ENCODE data around the gene PELI2.

Gene PELI2, protein sequence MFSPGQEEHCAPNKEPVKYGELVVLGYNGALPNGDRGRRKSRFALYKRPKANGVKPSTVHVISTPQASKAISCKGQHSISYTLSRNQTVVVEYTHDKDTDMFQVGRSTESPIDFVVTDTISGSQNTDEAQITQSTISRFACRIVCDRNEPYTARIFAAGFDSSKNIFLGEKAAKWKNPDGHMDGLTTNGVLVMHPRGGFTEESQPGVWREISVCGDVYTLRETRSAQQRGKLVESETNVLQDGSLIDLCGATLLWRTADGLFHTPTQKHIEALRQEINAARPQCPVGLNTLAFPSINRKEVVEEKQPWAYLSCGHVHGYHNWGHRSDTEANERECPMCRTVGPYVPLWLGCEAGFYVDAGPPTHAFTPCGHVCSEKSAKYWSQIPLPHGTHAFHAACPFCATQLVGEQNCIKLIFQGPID

DNA sequence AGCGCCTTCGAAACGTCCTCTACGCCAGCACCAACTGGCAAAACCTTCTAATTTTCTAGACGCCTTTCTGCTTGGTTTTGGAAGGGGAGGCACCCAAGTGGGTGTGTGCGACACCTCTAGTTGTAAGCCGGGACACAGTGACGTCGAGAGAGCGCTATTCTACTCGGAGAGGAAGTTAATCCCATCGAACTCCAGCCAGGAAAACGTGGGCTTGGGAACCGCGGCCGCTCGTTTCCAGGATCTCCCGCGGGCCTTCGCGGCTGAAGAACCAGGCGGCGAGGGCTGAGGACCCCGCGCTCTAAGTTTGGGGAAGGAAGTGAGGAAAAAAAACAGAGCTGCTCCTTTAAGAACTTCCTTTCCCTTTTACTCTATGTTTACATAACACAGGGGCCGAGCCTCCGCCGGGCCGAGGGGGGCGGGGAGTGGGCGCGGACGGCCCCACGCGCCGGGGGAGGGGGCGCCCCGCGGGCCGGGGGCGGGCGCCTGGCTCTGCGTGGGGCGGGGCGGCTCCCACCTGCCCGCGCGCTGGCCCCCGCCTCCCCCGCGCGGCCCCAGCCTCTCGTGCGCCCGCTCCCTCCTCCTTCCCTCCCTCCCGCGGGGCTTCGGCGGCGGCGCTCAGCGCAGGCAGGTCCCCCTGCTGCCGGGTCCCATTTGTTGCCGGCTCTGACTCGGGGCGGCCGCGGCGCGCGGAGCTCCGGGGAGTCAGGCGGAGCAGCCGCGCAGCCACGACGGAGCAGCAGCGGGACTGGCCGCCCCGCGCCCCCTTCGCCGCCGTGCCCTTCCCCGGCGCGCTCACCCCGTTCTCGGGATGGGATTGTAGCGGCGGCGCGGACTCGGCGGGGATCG lies at the start of gene PELI2:
TSS of gene PELI2 (plus strand) at position 647 of the 846 bp plus-strand sequence. CDS start 250 bp downstream, outside the sequence.
- DNase-seq (ENCODE audit: low read depth in 3 of 3): peak; percentile 36 to 60 (median 49)

DNA sequence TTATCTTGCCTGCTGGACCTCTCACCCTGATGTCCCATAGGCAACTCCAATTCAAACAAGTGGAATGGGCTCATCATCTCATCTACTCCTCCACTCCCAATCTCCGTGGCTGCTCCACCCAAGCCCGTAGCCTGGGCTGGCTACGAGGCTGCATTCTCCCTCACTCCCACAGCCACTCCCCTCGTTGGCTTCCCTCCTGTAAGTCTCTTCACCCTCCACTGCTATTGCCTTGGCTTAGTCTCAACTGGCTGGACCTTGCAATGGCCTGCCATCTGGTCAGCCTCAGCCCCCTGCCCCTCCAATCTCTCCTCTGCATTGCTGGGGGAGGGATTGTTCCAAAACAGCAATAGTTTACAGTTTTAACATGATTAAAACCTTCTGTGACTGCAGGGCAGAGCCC lies 44.4 kb upstream of the PELI2 start:
- DNase-seq (ENCODE audit: low read depth in 3 of 3): no peak

DNA sequence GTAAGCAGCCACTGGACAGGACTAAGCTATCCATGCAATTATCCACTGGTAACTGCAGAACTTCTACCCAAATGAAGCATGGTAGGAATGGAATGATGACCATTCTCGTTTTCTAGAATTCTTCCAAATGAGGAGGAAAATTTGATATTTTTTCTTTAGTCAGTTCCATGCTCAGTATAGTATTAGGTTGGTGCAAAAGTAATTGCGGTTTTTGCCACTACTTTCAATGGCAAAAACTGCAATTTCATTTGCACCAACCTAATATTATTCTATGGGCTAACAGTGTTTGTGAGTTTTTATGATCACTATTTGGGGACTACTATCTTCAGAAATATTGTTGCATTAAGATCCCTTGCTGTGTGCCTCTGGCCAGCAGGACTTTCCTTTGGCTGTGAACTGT lies 42.9 kb upstream of the PELI2 start:
- no peak for DNase-seq (ENCODE audit: low read depth in 3 of 3)

DNA sequence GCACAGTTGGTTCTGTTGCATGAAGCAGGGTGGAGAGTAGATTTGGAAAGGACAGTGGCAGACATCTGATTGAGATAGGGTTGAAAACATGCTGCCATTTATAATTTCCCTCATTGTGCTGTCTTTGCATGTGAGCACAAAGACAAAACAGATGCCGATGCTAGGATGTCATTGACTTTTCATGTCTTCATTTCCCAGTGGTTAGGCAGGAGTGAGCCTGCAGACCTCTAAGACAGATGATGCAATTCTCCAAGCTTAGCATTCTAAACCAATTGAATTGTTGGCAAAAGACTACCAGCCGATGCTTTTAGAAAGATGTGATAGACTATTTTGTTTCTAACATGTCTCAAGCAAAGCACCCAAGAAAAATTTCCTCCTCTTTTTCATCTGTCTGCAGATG lies 37.1 kb upstream of the PELI2 start:
- no peak for DNase-seq (ENCODE audit: low read depth in 3 of 3)

DNA sequence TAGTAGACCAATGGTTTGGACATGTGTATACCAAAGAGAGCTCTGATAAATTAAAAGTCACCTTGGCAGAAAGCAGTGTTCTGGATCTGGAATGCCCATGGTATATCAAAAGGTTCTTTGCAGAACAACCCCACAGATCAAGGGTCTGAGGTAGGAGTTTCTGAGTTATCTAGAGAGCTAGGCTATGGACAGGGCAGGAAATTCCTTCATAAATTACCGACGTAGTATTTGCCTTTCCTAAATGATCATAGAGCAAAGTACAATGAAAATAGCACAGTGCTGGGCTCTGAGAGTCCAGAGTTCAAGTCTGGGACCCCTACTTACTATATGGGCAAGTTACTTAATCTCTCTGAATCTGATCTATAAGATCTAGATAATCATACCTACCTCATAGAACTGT lies 35.3 kb upstream of the PELI2 start:
- DNase-seq (ENCODE audit: low read depth in 3 of 3): no peak

DNA sequence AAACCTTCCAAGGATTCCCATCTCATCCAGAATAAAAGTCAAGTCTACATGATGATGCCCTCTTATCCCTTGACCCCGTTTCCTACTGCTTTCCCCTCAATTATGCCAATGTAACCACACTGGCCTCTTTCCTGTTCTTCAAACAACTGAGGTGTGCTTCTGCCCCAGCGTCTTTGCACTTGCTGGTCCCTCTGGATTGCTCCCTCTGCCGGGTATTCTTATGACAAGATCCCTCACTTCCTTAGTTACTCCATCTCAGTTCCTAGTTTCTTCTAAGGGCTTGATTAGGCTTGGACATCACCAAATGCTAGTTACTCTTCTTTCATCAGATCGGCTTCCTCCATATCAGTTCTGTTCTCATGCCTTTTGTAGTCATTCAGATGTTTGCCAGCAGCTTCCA lies 32.7 kb upstream of the PELI2 start:
- DNase-seq (ENCODE audit: low read depth in 3 of 3): no peak

DNA sequence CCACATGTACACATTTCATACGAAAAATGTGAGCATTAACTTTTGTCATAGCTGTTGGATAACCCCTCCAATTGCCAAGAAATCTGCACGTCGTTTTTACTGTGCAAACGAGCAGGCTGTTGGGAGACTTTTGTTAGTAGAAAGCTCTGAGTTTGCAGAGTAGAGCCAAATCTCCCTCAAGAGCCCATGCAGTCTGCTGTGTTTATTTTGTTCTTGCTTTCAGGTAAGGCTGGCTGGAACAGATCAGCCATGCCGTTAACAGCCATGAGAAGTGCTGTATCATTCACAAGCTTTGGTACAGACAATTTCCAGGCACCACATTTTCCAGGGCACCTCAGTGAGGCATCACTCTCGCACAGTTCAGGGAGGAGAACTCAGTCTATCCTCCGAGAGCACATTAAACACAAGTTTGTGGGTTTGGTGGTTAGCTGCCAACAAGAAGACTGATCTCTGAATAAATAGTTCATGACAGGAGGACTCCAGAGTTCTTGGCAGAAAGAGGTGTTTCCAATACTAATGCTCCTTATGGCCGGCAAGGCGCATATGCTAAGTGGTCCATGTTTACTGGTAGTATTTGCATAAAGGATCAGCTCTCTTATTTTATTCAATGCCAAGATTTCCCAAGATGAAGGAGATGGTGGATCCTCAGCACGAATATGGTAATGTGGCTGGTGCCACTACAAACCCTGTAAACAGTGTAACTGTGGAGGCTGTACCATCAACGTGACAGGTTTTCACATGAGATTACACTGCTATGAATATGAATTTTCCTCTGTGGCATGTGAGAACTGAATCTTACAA lies 30.3 kb upstream of the PELI2 start:
- DNase-seq (ENCODE audit: low read depth in 3 of 3): no peak

DNA sequence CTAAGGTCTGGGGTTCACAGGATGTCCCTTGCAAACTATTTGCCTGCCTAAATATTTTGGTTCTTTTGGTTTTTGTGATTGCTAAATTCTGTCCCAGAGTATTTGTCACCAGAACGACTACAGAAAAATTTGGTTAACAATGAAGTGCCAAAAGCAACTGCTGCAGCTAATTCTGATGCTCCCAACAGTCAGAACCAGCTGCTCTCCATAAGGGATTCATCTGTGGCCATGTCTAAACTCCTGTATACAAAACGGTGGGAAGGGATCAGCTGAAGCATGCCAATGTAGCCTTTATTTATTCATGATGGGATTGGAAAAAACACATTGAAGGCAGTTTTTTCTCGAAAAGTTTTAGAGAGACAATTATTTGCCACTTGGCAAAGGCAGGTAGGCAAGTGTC lies 29.3 kb upstream of the PELI2 start:
- no peak for DNase-seq (ENCODE audit: low read depth in 3 of 3)

DNA sequence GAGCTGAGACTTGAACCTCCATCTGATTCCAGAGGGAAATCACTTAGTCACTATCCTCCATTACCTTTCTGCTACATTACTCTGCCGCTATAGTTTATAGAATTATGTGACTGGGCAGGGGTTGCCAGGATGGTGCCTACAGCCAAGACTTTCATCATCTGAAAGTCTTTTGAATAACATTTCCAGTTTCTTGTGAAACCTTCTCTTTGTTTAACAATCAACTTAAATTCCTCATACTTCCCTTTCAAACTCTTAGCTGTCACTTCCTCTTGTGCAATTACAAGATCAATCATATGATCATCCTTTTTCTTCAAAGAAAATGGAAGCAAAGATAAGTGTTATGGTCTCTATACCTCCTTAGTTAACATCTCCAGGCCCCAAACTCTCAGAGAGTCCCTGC lies 25.4 kb upstream of the PELI2 start:
- no peak for DNase-seq (ENCODE audit: low read depth in 3 of 3)

DNA sequence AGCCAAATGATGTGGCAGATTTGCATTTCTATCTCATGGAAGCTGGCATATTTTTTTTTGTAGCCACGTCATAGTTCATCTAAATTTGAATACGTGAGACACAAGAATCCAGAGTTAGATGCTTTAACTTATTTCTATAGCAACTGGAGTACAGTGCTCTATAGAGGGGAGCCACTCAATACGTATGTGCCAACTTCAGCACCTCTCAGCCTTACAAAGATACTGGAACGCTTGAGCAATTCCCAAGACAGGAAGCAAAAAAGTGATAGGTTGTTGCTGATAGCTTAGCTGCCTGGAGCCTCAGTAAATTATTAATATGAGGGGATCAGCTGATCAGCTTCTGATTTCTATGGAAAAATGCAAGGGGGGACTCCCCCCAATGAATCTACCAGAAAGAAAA lies 24.1 kb upstream of the PELI2 start:
- DNase-seq (ENCODE audit: low read depth in 3 of 3): no peak

DNA sequence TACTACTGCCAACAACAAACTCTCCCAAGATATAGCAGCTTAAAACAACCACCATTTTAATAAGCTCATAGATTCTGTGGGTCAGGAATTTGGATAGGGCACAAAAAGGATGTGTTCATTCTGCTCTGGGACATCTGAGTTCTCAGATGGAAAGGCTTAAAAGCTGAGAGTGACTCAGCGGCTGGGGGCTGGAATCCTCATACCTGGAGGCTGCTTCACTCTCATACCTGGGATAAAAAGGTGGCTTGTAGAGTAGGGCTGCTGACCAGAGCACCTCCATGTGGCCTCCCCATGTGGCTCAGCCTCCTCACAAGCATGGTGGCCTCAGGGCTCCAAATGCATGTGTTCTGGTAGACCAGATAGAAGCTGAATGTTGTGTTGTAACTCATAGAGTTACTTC lies 20.2 kb upstream of the PELI2 start:
- DNase-seq (ENCODE audit: low read depth in 3 of 3): no peak

DNA sequence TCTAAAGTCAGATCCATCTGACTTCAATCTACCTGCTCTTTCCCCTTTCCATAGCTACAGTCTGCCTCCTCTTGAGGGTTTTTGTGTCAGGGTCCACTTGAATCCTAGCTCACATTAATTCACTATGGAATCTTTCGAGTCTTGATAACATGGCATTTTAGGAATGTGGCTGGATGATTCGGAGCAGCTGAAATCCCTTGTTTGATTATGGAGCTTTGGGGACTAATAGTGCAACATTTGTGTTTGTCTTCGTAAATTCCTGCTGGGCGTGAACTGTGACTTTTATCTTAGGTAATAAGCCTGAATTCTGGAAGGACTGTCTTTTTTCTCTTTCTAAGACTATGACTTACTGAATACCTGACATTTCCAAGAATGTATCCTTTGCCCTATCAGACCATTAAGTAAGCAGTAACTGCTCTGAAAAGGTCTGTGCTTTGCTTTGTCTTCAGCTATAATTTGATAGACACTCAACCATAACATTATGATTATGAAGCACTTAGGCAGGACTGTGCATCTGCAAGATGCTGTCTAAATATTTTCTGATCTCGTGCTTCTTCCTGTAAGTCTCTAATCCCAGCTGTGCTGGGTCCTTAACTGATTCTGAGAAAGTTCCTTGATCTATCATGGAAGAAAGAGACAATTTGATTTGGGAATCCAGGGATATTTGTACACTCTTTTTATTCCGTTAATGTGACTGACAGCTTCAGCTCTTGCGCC lies 19.0 kb upstream of the PELI2 start:
- DNase-seq (ENCODE audit: low read depth in 3 of 3): no peak

DNA sequence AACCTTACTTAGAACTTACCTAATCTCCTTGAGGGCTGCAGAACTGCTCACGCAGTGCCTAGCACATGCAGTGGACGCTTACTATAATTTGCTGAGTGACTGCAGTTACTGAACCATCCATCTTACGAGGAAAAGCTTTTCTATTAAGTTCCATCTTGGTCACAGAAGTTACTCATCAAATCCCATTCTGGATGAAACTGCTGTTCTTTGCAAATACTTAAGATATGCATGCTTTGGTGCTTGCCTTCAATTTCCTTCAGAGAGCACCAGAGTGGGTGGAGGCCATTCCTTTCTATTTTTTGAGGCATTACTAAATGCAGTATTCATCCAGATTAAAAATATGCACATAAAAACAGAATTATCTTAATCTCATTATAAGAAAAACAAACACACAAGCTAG lies 17.7 kb upstream of the PELI2 start:
- DNase-seq (ENCODE audit: low read depth in 3 of 3): no peak

DNA sequence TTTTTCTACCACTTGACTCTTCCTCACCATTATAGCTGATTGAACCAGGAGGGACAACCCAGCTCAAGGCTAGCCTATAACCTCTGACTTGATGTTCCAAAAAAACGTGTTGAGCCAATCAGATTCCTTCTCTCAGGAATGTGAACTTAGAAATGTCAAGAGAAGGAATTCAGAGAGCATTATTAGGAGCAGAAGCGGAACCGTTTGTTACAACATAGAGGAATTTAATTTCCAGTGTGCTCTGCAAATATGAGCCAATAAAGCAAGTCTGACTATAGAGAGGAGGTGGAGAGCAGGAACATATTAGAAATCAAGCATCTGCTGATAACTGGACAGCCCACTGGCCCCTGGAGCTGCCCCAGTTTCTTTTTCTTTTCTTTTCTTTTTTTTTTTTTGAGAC lies 15.3 kb upstream of the PELI2 start:
- no peak for DNase-seq (ENCODE audit: low read depth in 3 of 3)

DNA sequence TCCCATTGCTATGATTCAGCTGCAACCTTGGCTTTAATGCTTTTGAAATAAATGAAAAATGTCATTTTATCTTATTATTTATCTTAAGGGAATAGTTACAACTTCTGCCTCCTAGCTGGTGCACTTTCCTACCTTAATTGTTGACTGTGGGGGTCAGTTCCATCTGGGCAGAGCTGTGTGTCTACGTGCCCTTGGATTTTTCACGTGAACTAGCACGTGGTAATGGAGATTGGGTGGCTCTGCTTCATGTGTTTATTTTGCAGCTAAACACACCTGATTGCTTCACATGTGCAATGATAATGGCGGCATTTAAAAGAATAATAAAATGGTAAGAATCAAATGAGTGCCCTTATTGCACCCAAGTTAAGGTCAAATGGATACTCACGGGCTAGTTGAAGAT lies 10.6 kb upstream of the PELI2 start:
- DNase-seq (ENCODE audit: low read depth in 3 of 3): no peak

DNA sequence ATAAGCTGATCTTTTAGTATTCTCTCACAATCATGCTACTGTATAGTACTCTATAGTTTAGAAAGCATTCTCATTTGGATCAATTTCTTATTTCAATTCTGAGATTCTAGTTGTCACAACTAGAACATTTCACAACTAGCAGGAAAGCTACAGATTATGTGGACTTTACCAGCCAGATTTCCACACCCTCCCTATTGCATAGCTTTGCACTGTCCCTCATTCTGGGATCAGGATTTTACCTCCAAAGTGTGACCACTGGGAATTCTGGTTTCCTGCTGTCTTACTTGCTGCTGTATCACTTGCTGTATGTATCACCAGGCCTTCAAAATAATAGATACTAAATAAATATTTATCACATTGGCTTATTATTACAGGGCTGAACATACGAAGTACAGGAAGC lies 10.2 kb upstream of the PELI2 start:
- DNase-seq (ENCODE audit: low read depth in 3 of 3): no peak

DNA sequence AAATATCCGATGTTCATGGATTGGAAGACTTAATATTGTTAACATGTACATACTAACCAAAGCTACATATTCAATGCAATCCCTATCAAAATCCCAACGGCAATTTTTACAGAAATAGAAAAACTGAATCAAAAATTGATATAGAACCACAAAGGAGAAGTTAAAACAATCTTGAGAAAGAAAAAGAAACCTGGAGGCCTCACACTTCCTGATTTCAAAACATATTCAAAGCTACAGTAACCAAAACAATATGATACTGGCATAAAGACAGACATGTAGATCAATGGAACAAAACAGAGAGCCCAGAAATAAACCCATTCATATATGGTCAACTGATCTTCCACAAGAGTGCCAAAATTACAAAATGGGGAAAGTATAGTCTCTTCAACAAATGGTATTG lies 5.4 kb upstream of the PELI2 start:
- no peak for DNase-seq (ENCODE audit: low read depth in 3 of 3)

DNA sequence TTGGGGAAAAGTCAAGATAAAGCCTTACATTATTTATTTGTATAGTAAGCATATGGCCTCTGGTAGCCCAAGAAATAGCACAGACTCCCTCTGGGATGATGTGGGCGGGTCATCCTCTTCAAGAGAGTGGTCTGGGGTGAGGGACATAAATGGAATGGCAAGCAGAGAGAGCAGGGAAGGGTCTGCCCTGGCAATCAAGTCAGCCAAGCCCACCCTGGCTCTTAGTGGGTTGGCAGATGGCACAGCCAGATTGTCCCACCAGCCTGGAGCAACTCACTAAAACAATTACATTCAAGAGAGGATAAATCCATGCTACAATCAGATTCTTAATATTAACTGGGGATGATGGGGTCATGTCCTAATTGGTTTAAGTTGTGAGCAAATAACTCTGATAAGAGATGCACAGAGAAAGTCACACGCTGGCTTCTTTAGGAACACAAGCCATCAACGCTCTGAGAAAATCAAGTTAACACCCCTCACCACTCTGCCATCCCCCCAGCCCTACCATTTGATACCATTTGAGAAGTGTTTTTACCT lies 2.8 kb upstream of the PELI2 start:
- no peak for DNase-seq (ENCODE audit: low read depth in 3 of 3)

DNA sequence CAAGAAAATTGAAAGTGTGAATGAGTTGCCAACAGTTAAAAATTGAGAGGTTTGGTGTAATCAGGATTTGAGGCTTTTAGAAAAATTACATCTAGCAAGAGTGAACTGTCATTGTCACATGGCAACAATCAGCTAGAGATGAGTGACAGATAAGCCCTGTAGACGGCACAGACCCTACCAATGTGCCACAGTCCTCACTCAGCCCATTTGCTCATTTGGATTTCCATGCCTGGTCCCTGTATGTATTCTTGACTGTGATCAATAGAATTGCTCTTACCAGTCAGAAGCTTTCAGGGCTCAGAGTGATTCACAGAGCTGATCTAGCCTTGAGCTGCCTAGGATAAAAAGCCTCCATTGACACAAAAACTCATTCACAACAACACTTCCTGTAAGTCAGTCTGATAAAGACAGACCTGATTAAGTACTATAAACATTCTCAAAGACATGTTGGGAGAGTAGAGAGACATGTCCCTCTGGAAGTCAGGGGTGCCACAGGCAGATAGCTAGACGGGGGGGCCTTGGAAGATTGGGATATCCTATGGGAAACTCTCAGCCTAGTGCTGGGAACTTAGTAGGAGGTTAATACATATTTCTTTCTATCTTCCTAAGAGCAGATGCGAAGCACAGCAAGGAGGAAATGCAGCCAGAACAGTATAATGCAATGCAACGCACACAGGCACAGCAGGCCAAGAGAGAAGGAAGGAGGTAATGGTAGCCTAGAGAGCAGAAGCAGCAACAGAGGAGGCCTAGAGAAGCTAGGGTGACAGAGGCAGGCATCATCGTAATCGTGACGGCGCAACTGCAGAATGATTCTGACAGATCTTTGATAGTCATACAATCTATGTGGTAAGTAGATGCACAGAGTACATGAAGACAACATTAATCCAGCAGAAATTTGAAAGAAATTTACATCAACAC lies 2.0 kb upstream of the PELI2 start:
- no peak for DNase-seq (ENCODE audit: low read depth in 3 of 3)

DNA sequence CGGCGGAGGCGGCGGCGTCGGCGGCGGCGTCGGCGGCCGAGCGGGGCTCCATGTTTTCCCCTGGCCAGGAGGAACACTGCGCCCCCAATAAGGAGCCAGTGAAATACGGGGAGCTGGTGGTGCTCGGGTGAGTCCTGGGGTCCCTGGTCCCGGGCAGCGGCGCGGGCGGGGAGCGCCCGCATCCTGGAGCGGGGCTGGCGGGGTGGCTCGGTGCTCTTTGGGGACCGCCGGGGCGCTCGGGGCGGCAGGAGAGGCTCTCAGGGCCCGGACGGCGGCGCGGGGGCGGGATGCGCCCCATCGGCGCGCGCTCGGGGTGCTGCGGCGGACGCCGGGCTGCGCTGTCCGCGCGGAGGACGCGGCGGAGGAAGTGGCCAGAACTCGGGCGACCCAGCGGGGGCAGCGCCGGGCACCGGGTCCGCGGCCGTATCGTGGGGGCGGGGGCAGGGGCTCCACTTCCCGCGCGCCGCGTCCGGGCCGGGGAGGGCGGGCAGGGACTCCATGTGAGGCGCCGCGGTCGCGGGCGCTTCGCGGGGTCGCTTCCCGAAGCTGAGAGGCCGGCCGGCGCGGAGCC lies 485 bp downstream of the PELI2 start:
- DNase-seq (ENCODE audit: low read depth in 3 of 3): peak in 1 of 3 donors; percentile 24
